Fibroblast of lung (primary cell): ENCODE measurements around the gene ZSWIM5.

ENCODE experiments used
- EZH2 ChIP-seq: IDR thresholded peaks from 2 replicates; pipeline ENCODE4 v1.5.1; 2012; ENCODE audit warnings: low read length, control low read depth, mild to moderate bottlenecking; ENCODE audit errors: missing control alignments
- TF ChIP-seq, protein P1 (sequence below), 2 donors: IDR thresholded peaks in 1 of 2; conservative IDR thresholded peaks in 1 of 2; 1 replicate in 1 of 2; 2 replicates in 1 of 2; pipeline ENCODE4 v1.5.1; 2011 to 2012; ENCODE audit warnings: low read length in 2 of 2, control low read depth in 1 of 2, inconsistent platforms in 1 of 2, low read depth in 1 of 2, mild to moderate bottlenecking in 1 of 2

DNA sequence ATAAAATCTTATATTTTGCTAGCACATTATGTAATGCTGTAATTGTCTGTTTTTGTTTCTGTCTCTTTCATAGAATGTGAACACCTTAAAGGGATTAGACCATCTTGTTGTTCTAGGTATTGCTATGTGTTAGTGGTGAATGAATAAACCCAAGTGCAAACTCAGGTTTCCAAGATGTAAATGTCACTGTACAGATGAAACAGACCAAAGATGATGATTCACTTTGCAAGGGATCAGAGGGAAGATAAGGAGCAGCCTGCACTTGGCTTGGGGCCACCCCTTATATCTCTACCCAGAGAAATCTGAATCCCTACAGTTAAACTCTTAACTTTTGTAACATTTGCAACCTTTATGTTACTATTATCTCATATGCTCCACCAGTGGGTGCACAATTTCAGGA is 168.9 kb downstream of the ZSWIM5 start:
- TF ChIP-seq, protein P1, sequence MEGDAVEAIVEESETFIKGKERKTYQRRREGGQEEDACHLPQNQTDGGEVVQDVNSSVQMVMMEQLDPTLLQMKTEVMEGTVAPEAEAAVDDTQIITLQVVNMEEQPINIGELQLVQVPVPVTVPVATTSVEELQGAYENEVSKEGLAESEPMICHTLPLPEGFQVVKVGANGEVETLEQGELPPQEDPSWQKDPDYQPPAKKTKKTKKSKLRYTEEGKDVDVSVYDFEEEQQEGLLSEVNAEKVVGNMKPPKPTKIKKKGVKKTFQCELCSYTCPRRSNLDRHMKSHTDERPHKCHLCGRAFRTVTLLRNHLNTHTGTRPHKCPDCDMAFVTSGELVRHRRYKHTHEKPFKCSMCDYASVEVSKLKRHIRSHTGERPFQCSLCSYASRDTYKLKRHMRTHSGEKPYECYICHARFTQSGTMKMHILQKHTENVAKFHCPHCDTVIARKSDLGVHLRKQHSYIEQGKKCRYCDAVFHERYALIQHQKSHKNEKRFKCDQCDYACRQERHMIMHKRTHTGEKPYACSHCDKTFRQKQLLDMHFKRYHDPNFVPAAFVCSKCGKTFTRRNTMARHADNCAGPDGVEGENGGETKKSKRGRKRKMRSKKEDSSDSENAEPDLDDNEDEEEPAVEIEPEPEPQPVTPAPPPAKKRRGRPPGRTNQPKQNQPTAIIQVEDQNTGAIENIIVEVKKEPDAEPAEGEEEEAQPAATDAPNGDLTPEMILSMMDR (conservative IDR thresholded peaks at IDR 0.05 in 1 of 2, IDR thresholded peaks at IDR 0.05 in 1 of 2; ENCODE audit: low read depth in 1 of 2, low read length in 2 of 2) = no peak
- TF ChIP-seq EZH2 = no peak
